HepG2 (cell line): ENCODE results near the gene KLF11.

Experiments used
- HINFP ChIP-seq: sonication (generic); formaldehyde crosslinking; IDR thresholded peaks from 2 replicates; pipeline ENCODE4 v1.4.0; 2020; ENCODE audit warnings: low read depth, mild to moderate bottlenecking, missing genetic modification reagents
- MED1 ChIP-seq: sonication (generic); formaldehyde crosslinking; IDR thresholded peaks from 2 replicates; pipeline ENCODE4 v1.4.0; 2020; ENCODE audit warnings: missing genetic modification reagents
- ZNF431 ChIP-seq: sonication (generic); formaldehyde crosslinking; IDR thresholded peaks from 2 replicates; pipeline ENCODE4 v1.9.0; 2022; ENCODE audit warnings: missing genetic modification reagents, low read depth, mild to moderate bottlenecking, borderline replicate concordance

DNA sequence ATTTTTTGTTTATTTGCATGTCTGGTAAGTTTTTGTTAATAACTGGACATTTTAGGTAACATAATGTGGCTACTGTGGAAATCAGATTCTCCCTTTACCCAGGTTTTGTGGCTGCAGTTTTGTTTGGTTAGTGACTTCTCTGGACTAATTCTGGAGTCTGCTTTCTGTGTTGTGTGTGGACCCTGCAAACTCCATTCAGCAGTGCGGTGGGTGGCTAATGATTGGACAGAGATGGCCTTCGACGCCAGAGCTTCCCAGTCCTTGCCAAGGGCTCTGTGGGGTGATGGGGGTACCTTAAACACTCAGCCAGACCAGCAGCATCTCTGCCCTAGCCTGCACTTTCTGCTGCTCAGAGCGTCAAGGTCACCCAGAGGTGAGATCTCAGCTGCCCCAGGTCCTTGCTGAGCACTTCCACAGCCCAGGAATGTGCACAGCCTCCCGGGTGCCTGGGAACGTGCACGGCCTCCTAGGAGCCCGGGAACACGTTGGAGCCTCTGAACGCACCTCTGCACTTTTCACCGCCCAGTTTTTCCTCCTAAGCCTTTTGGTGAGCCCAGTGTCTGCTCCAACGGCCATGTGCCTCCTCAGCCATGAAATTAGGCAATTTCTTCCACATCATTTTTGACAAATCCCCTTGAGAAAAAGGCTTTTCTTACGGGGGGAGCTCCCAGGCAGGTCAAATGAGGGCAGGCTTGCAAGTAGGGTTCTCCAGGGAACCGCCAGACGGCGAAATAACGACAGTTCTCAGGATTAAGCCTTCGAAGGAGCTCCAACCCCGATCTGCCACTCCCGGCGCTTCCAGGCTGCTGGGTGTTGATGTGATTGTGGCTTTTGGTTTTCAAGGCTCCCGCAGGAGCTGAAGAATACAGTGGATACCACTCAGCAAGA is 35.2 kb upstream of the KLF11 start:
- TF ChIP-seq HINFP (CRISPR knock-in tag) (no peak), ZNF431 (no peak), MED1 (no peak)
